Placental pericyte (primary cell): ENCODE measurements around the gene AQR. TPM values are rescaled to one million over a fixed set of nuclear protein-coding genes. Genes with fewer than 3 reads are reported as not detected.

Source experiments
- total RNA-seq: library from RNA; depleted of rRNA; stranded (reverse); fragments of >200 nt; gene quantifications from 2 replicates; pipeline ENCODE4 v1.2.3, GENCODE V29; 2012

The AQR gene
- total RNA-seq = 28.4 and 35.2 TPM in 2 replicates

DNA sequence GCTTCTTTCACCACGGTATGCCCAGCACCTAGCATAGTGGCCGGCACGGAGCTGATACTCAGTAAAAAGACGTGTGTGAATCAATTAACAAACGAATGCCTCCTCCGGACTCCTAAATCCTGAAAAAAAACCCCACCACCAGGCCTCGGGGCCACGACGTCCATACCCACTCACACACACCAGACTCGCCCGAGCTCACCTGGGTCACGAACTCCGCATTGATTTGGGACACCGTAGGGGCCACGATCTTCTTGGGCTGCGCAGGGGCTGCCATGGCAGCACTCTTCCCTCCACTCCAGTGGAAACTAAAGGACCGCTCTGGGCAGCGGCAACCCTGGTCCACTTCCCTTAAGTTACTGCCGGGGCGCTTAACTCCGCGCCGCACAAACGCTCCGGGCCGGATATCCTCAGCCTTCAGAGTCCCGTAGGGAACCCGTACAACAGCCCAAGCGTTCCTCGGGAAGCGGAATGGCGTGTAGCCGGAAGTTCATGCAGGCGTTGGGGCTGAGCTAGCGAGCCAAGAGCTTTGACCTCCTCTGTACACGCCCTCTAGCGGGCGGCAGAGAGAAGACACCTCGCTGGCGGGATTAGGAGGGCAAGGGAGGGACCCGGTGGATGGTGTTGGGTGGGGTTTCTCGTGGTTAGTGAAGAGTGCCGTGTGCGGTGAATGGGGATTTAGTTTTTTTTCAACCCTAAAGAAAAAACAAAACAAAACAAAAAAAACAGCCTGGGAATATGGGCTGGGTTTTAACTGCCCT, at the start of gene AQR:
AQR (minus strand) TSS at position 403 of the 758 bp plus-strand sequence; CDS start at position 274, 129 bp downstream.

DNA sequence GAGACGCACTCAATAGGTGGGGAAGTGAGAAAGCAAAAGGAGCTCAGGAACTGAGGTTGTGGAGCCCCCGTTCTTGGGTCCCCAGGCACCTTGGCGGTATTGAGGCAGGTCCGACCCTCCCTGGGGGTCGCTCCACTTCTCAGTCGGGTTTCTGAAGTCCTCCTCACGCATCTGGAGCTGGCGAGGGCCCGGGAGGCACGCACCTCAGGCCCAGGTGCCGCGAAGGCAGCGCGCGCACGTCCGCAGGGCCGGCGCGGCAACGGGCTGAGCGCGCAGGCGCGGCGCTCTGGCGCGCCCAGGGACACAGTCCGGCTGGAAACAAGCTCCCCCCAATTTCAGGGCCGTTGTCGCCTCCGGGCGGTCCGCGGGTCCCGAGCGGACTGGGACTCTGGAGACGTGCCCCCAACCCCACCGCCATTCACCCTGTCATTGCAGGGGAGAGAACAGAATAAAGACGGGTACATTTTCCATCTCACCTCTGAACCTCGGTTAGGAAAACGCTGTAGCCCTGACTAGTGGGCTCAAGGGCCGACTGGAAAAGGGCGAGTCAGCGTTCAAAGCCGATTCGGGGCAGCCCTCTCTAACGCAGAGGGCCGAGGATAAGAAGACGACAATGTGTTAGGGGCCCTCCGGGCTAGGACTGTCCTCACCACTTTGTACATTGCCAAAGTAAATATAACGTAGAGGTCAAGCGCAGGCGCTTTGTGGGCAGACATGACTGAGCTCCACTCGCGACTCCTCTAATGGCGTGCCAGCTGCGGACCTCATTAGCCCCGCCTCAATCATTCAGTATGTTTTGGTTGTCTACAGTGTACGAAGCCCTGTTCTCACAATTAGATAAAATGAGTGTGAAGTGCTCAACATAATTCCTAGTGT, 18.7 kb upstream of the AQR start, which contains the start of gene ZNF770:
ZNF770 (minus strand) TSS at position 261 of the 876 bp plus-strand sequence. CDS start 4,853 bp downstream, outside the sequence.

Other genes with a start within 250 kb of the AQR start
- not detected in 2 replicates for gene GJD2, start 214.7 kb downstream of the AQR start, total RNA-seq
- gene ACTC1, start 174.2 kb downstream of the AQR start, total RNA-seq = under 0.01 and 1.4 TPM in 2 replicates
- 36.8 and 46.4 TPM in 2 replicates for gene ZNF770, start 18.5 kb upstream of the AQR start, total RNA-seq
- gene NANOGP8, start 115.6 kb upstream of the AQR start, total RNA-seq = not detected in 2 replicates